OCI-LY1 (cell line): ENCODE data around the gene DYNLRB1.

Source experiments
- H2AFZ ChIP-seq: fragments of 200-600 bp; sonication (generic), shearing (Covaris generic); 2 replicates; pipeline ENCODE4 v1.6.0; 2014; ENCODE audit warnings: antibody characterized with exemption, mild to moderate bottlenecking, low read length
- H3F3A ChIP-seq: fragments of 200-600 bp; sonication (generic), shearing (Covaris generic); 2 replicates; pipeline ENCODE4 v1.6.0; 2014; ENCODE audit warnings: mild to moderate bottlenecking, antibody characterized with exemption, low read length, moderate library complexity; ENCODE audit not compliant: insufficient read depth
- H3K27ac ChIP-seq: fragments of 200-600 bp; sonication (generic); 2 replicates; pipeline ENCODE4 v1.5.1; 2014; ENCODE audit warnings: low read length, mixed run types, mild to moderate bottlenecking, low read depth; ENCODE audit not compliant: poor library complexity, severe bottlenecking
- H3K27me3 ChIP-seq: fragments of 200-600 bp; sonication (generic); 2 replicates; pipeline ENCODE4 v1.6.0; 2014; ENCODE audit warnings: antibody characterized with exemption, mild to moderate bottlenecking, low read length, moderate library complexity; ENCODE audit not compliant: insufficient read depth
- H3K36me3 ChIP-seq: fragments of 200-600 bp; sonication (generic); 2 replicates; pipeline ENCODE4 v1.6.1; 2014; ENCODE audit warnings: mild to moderate bottlenecking, antibody characterized with exemption, low read length, moderate library complexity, mixed read lengths; ENCODE audit not compliant: insufficient read depth
- H3K4me1 ChIP-seq: fragments of 200-600 bp; sonication (generic); 2 replicates; pipeline ENCODE4 v1.5.1; 2014; ENCODE audit warnings: mild to moderate bottlenecking, low read length, moderate library complexity; ENCODE audit not compliant: insufficient read depth, severe bottlenecking
- H3K4me2 ChIP-seq: fragments of 200-600 bp; sonication (generic), shearing (Covaris generic); 2 replicates; pipeline ENCODE4 v1.6.1; 2014; ENCODE audit warnings: low read length
- H3K4me3 ChIP-seq: fragments of 200-600 bp; sonication (generic); 2 replicates; pipeline ENCODE4 v1.5.1; 2014; ENCODE audit warnings: low read length, low read depth, mild to moderate bottlenecking, mixed read lengths; ENCODE audit not compliant: poor library complexity, severe bottlenecking
- H3K79me2 ChIP-seq: fragments of 200-600 bp; shearing (Covaris generic); 2 replicates; pipeline ENCODE4 v1.6.1; 2016; ENCODE audit warnings: mixed run types, low read length, mixed read lengths; ENCODE audit not compliant: insufficient read depth
- H3K9ac ChIP-seq: fragments of 200-600 bp; sonication (generic), shearing (Covaris generic); 2 replicates; pipeline ENCODE4 v1.6.1; 2014; ENCODE audit warnings: mild to moderate bottlenecking, low read length, mixed read lengths
- H3K9me2 ChIP-seq: fragments of 200-600 bp; sonication (generic), shearing (Covaris generic); 2 replicates; pipeline ENCODE4 v1.6.1; 2014; ENCODE audit warnings: low read depth, mild to moderate bottlenecking, low read length, mixed read lengths
- H3K9me3 ChIP-seq: fragments of 200-600 bp; shearing (Covaris generic); 2 replicates; pipeline ENCODE4 v1.6.1; 2014; ENCODE audit warnings: low read length, mixed read lengths
- H4K20me1 ChIP-seq: fragments of 200-600 bp; sonication (generic), shearing (Covaris generic); 2 replicates; pipeline ENCODE4 v1.6.0; 2016; ENCODE audit warnings: mild to moderate bottlenecking, low read length; ENCODE audit not compliant: insufficient read depth
- CTCF ChIP-seq: fragments of 200-600 bp; sonication (generic), shearing (Covaris generic); IDR thresholded peaks from 2 replicates; pipeline ENCODE4 v1.5.1; 2017; ENCODE audit warnings: mild to moderate bottlenecking, antibody characterized with exemption, low read length, moderate library complexity, mixed read lengths
- EZH2 ChIP-seq: fragments of 200-600 bp; sonication (generic), shearing (Covaris generic); IDR thresholded peaks from 2 replicates; pipeline ENCODE4 v1.8.0; 2017; ENCODE audit warnings: borderline replicate concordance, mixed run types, mild to moderate bottlenecking, antibody characterized with exemption, low read length, moderate library complexity, mixed read lengths

The DYNLRB1 gene

GRCh38 chr20:34532320-34532719 lies 16.1 kb downstream of the DYNLRB1 start:
- TF ChIP-seq CTCF (no peak), EZH2 (no peak)
- Histone ChIP-seq H3K4me1 (no peaks in the 10 kb centered on the region), H3K27ac (no peak overlapping the region), H3K27me3 (no peaks in the 10 kb centered on the region), H3K9ac (no peak overlapping the region), H3F3A (no peaks in the 10 kb centered on the region), H3K9me2 (no peaks in the 10 kb centered on the region), H3K4me2 (no peak overlapping the region), H3K4me3 (no peak overlapping the region), H3K36me3 (peaks cover 65% of the 10 kb centered on the region), H3K79me2 (no peaks in the 10 kb centered on the region), H3K9me3 (no peaks in the 10 kb centered on the region), H2AFZ (no peak overlapping the region), H4K20me1 (no peaks in the 10 kb centered on the region)

GRCh38 chr20:34532756-34533155 lies 16.5 kb downstream of the DYNLRB1 start:
- H3F3A ChIP-seq = no peaks in the 10 kb centered on the region
- H3K4me3 ChIP-seq = no peak overlapping the region
- H4K20me1 ChIP-seq = no peaks in the 10 kb centered on the region
- no peaks in the 10 kb centered on the region for H3K9me2 ChIP-seq
- H3K4me1 ChIP-seq = no peaks in the 10 kb centered on the region
- H3K36me3 ChIP-seq = peaks cover 65% of the 10 kb centered on the region
- H3K9me3 ChIP-seq = no peaks in the 10 kb centered on the region
- TF ChIP-seq CTCF = no peak
- TF ChIP-seq EZH2 = no peak
- no peak overlapping the region for H2AFZ ChIP-seq
- no peak overlapping the region for H3K4me2 ChIP-seq
- no peak overlapping the region for H3K27ac ChIP-seq
- H3K79me2 ChIP-seq = no peaks in the 10 kb centered on the region
- no peak overlapping the region for H3K9ac ChIP-seq
- no peaks in the 10 kb centered on the region for H3K27me3 ChIP-seq

GRCh38 chr20:34534391-34535165 lies 18.4 kb downstream of the DYNLRB1 start:
- H3K36me3 ChIP-seq = peaks cover 49% of the 10 kb centered on the region
- no peak overlapping the region for H3K27ac ChIP-seq

More at GRCh38 chr20:34534391-34535165, 18.4 kb downstream of the DYNLRB1 start:
- Histone ChIP-seq H3K4me2 (no peak overlapping the region), H3K9me3 (no peaks in the 10 kb centered on the region), H3K9me2 (no peaks in the 10 kb centered on the region), H4K20me1 (no peaks in the 10 kb centered on the region), H3K9ac (no peak overlapping the region), H2AFZ (no peak overlapping the region), H3K4me1 (no peaks in the 10 kb centered on the region), H3K79me2 (no peaks in the 10 kb centered on the region), H3K27me3 (no peaks in the 10 kb centered on the region), H3K4me3 (no peak overlapping the region), H3F3A (no peaks in the 10 kb centered on the region)
- TF ChIP-seq EZH2 (no peak), CTCF (no peak)
